Inferior parietal cortex (tissue), 1 donor: ENCODE measurements around the gene WNT4.

Source experiments
- DNase-seq: peaks from one replicate; pipeline ENCODE4 v3.0.0-alpha.2; 2016; ENCODE audit errors: extremely low spot score

WNT4 gene

GRCh38 chr1:22129501-22130117 is 13.3 kb downstream of the WNT4 start:
- no peak for DNase-seq

- DNase-seq: no peak
These were observed 14.5 kb downstream of the WNT4 start for GRCh38 chr1:22128392-22128791.

DNA sequence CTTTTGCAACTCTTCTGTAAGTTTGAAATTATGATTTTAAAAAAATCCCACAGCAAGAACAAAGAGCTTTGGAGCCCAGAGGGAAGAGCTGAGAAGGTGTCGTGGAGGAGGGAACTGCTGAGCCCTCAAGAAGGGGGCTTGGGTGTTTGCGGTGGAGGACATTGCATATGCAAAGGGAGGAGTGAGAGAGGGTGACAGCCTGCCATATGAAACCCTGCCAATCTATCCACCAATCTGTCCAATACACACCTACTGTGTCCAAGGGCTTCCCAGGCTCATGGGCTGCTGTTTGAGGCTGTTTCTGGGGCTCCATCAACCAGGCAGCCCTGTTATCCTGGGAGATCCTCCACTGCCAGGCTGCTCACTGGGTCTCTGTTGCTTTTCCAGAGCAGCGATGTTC is 15.2 kb downstream of the WNT4 start:
- no peak for DNase-seq

GRCh38 chr1:22127248-22127647 is 15.6 kb downstream of the WNT4 start:
- no peak for DNase-seq

DNA sequence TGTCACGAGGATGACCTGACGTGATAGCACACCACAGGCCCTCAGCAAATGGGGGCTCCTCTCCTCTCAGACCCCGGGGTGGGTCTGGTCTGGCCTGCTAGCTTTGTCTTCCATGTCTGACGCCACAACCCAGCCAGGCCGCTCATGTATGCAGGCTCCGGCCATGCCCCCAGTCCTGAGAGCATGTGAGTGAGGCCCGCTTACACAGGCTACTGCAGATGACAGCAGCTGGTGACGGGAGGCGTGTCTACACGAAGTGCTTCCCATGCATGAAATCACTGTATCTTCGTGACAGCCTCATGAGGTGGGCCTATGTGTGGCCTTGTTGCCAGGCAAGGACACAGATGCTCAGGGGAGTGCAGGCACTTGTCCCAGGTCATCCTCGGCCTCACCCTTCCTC is 16.4 kb downstream of the WNT4 start:
- DNase-seq: no peak

DNA sequence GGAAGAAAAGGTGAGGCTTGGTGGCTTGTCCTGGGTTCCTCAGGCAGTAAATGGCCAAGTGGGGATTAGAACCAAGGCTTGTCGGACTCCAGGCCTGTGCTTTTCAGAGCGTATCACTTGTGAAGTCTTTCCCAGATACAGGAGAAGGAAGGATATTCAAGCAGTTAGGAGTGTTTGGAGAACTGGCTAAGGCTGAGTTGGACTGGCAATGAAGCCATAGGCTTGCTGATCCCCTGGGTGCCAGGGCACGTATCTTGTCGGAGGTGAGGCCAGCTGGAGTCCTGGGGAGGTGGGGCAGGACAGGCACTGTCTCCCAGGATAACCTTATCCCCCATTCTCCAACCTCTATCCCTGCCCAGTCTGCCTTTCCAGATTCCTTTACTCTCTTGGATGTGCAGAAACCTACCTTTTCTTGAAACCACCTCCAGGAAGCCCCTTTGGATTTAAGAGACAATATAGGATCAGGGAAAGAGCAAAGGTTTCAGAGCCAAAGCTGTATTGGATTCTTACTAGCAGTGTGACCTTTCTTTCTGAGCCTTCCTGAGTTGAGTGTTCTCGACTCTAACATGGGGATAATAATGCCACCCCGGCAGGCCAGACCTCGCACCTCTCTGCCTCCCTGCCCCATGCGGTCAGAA is 18.2 kb downstream of the WNT4 start:
- DNase-seq: no peak

- DNase-seq: no peak
These were observed 18.9 kb downstream of the WNT4 start for GRCh38 chr1:22123901-22124404.

DNA sequence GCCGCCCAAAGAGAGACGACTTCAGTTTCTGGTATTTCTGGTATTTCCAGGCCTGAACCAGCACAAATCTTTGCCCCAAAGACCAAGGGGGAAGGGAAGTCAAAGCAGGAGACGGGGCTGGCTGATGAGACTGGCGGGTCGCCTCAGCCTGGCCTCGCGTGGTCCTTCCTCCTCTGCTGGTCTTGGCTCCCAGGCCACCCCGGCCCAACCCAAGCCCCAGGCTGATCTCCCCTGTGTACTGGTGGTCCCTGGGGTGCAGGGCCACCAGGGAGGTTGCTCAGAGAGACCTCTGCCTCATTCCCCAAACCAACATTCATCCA is 19.9 kb downstream of the WNT4 start:
- DNase-seq: no peak

DNA sequence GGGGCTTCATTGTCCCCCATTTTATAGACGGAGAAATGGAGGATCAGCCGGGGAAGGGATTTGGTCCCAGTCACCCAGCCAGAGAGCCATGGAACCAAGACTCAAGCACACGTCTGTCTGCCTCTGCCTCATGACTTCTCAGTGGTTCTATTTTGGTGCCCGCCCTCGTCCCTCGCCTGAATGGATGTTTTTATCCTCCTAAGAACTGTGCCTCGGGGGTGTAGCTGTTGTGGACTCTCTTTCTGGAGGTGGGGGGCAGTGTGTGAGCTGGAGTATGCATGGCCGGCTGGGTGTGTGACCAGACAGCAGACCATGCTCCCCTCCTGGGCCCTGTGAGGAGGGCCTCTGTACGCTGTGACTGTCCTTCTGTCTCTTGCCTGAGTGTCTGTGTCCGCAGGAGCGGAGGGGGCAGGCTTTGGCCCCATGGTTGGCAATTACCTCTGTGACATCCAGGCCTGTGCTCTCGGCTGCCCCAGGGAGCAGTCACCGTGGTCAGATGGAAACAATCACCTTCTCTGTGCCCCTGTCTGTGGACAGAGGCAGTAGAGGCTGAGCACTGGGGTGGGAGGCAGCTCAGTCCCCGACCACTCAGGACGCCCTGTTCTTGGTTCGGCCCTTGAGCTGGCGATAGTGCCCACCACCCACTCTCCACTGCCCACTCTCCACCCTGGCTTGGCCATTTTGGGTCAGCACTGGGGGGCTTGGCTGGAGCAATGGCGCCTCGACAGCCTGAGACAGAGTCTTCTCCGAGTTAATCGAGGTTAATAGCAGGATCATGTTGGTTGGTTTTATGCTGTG is 20.4 kb downstream of the WNT4 start:
- no peak for DNase-seq

GRCh38 chr1:22121421-22121911 is 21.4 kb downstream of the WNT4 start:
- DNase-seq: peak; percentile 36

DNA sequence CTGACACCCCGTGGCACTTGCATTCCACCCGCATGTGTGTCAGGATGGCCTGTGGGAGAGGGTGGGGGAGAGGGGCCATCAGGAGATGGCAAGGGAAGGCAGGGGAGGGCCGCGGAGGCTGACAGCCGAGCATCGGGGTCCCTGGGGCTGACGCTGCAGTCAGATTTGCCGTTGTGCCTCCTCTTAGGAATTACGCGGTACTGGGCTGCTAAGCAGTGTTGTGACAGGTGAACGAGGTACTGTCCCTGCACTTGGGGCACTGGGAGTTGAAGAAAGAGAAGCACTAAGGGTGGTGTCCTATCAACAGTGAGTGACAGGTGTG is 22.5 kb downstream of the WNT4 start:
- no peak for DNase-seq

DNA sequence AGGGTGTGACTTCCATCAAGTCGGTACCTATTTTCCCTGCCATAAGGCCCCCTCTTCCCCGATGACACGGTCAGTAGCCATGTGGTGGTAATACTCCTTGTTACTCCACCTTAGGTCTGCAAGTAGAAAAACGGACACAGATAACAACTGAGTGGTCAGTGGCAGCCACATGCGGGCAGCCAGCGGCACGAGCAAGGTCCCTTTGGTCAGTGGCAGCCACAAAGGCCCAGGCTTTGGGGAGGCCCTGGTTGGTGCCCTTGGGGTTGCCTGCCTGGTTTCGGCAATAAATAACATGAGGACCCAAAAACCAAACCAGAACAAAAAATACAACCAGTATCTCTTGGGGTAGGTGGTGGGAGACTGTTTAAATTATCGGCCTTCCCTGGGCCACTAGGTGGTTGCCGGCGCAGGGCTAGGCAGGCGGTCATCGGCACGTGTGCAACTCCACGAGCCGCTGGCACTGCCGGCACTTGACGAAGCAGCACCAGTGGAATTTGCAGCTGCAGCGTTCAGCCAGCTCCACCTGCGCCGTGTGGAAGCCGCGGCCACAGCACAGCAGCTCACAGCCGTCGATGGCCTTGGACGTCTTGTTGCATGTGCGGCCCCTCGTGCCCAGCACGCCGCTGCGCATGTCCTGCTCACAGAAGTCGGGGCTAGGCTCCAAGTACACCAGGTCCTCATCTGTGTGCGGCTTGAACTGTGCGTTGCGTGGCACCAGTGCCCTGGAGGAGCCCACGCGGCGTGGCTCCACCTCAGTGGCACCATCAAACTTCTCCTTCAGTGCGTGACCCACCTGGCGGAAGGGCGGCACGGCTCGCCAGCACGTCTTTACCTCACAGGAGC is 23.1 kb downstream of the WNT4 start:
- DNase-seq: no peak

GRCh38 chr1:22118291-22118992 is 24.5 kb downstream of the WNT4 start:
- no peak for DNase-seq

- no peak for DNase-seq
These were observed 25.0 kb downstream of the WNT4 start for GRCh38 chr1:22117851-22118250.

DNA sequence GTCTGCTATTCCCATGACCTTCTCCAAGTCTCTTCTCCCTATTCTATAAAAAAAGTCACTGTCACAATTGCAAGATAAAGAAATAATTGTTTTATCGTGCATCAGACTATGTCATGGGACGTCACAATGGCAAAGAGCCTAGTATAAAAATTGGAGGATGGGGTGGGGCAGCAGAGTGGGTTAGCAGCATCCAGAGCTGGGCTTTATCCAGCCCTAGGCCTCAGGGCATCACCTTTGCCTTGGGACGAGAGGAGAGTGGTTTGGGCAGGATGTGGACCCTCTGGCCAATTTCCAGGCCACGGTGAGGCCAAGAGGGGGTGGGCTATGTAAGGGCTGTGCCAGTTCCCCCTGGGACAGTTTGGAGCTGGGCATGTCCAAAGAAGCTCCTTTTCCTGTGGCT is 25.7 kb downstream of the WNT4 start:
- DNase-seq: peak; percentile 57

DNA sequence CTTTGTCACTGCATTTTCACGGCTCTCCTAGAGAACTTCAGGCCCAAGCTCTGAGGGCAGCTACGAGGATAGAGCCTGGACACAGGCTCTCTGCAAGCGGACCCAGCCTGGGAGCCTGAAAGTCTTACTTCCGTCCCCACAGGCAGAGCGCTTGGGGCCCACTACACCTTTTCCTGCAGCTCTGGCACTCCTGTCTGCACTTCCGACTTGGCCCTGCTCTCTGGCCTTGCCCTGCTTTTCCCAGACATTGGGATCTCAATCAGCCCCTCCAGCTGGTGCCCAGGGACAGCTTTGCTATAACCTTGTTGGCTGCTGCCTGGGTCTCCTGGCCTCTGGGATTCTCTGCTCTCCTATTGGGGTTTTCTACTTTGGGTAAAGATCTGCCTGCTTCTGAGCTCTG is 27.6 kb downstream of the WNT4 start:
- DNase-seq: no peak

DNA sequence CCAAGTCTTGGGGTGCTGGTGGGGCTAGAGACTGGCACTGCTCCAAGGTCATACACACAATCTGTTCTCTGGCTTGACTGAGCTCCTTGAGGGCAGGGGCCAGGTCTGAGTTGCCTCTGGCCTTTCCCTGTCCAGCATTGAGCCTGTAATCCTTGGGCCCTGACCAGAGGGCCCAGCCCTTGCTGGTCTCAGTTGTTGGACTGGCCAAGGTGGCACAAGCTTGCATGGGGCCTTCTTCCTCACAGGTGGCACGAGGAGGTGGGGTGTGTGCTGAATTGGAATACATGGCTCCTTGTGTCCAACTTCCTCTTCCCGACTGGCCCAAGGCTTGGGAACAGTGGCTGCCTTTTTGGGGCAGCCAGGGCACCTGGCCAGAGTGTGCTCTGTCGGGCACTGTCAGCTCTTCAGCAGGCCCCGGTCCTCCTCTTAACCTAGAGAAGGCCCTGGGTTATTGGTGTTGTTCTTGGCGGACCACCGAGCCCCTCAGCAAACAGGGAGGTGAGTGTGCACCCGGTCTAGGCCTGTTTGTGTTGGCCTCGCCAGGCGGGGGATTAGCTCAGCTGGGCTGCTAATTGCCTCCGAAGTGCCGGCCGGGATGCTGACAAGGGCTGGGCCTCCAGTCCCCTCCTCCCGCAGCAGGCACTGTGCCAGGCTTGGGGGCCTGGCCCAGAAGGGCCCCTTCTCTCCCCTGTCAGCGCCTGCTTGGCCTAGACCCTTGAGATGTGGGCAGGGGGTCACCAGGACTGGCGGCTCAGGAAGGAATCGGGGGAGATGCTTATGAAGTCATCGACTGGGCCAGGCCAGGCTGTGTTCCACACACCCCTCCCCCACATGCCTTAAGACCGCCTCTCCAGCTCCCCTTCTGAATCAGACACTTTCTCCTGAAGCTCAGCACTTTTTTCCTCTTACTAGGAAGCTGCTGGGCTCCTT is 28.5 kb downstream of the WNT4 start:
- no peak for DNase-seq

DNA sequence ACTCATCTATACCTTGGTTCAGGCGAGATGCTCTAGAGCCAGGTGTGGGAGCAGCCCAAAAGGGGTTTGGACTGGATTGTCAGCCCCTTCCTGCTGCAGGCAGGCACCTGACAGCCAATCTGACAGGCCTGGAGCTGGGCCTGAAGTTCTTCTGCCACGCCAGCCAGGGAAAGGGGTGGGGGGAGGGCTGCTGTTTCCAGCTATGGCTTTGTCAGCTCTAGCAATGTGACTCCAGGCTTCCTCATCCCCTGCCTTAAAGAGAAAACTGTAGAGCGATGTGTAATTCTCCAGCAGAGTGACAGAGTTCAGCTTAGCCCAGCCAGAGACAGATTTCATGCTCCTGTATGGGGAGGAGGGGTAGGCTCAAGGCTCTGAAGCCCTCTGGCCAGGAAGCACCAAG is 30.3 kb downstream of the WNT4 start:
- no peak for DNase-seq

- DNase-seq: no peak
These were observed 31.3 kb downstream of the WNT4 start for GRCh38 chr1:22111620-22112019.

- no peak for DNase-seq
These were observed 31.8 kb downstream of the WNT4 start for GRCh38 chr1:22111115-22111514.
